ENCODE results near the gene PLEKHM3. TPM values are rescaled to one million over a fixed set of nuclear protein-coding genes. Genes with fewer than 3 reads are reported as not detected.
A peak's percentile ranks its signal among the peaks of the same experiment; 100 is the strongest.

The PLEKHM3 gene
- total and polyA plus RNA-seq, 2 of the 13 experiments (the other 11 are each of a cell fraction or from before 2014, with no cell fraction given), result 4.5 to 4.7 TPM

GRCh38 chr2:207926133-207926988 is 99.0 kb downstream of the PLEKHM3 start (continued):
- TF ChIP-seq, protein P1, sequence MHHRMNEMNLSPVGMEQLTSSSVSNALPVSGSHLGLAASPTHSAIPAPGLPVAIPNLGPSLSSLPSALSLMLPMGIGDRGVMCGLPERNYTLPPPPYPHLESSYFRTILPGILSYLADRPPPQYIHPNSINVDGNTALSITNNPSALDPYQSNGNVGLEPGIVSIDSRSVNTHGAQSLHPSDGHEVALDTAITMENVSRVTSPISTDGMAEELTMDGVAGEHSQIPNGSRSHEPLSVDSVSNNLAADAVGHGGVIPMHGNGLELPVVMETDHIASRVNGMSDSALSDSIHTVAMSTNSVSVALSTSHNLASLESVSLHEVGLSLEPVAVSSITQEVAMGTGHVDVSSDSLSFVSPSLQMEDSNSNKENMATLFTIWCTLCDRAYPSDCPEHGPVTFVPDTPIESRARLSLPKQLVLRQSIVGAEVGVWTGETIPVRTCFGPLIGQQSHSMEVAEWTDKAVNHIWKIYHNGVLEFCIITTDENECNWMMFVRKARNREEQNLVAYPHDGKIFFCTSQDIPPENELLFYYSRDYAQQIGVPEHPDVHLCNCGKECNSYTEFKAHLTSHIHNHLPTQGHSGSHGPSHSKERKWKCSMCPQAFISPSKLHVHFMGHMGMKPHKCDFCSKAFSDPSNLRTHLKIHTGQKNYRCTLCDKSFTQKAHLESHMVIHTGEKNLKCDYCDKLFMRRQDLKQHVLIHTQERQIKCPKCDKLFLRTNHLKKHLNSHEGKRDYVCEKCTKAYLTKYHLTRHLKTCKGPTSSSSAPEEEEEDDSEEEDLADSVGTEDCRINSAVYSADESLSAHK (CRISPR knock-in tag; IDR thresholded peaks at IDR 0.05; ENCODE audit: borderline replicate concordance), result no peak
- TF ChIP-seq, protein P2, sequence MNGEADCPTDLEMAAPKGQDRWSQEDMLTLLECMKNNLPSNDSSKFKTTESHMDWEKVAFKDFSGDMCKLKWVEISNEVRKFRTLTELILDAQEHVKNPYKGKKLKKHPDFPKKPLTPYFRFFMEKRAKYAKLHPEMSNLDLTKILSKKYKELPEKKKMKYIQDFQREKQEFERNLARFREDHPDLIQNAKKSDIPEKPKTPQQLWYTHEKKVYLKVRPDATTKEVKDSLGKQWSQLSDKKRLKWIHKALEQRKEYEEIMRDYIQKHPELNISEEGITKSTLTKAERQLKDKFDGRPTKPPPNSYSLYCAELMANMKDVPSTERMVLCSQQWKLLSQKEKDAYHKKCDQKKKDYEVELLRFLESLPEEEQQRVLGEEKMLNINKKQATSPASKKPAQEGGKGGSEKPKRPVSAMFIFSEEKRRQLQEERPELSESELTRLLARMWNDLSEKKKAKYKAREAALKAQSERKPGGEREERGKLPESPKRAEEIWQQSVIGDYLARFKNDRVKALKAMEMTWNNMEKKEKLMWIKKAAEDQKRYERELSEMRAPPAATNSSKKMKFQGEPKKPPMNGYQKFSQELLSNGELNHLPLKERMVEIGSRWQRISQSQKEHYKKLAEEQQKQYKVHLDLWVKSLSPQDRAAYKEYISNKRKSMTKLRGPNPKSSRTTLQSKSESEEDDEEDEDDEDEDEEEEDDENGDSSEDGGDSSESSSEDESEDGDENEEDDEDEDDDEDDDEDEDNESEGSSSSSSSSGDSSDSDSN (CRISPR knock-in tag; IDR thresholded peaks at IDR 0.05), result peak; percentile 42; the same call in 1 of the 2 replicates
- TF ChIP-seq TFAP4 (IDR thresholded peaks at IDR 0.05; ENCODE audit: borderline replicate concordance, low read depth) (peak; percentile 92), ZNF609 (CRISPR knock-in tag; IDR thresholded peaks at IDR 0.05; ENCODE audit: borderline replicate concordance) (peak; percentile 73; the same call in 1 of the 2 replicates), MXI1 (IDR thresholded peaks at IDR 0.05; ENCODE audit: borderline replicate concordance, low read depth, low read length) (peak; percentile 86; the same call in 2 of the 3 replicates), YEATS2 (CRISPR knock-in tag; IDR thresholded peaks at IDR 0.05; ENCODE audit: borderline replicate concordance) (peak; percentile 52; the same call in 1 of the 2 replicates), TFE3 (CRISPR knock-in tag; IDR thresholded peaks at IDR 0.05) (peak; percentile 72; the same call in 1 of the 2 replicates), HNRNPH1 (optimal IDR thresholded peaks at IDR 0.05; ENCODE audit: low read depth, low read length) (no peak), GATAD2A (CRISPR knock-in tag; IDR thresholded peaks at IDR 0.05) (peak; percentile 97), ZNF772 (CRISPR knock-in tag; IDR thresholded peaks at IDR 0.05) (peak; percentile 69; the same call in 1 of the 2 replicates), MYC (CRISPR knock-in tag; IDR thresholded peaks at IDR 0.05; ENCODE audit: borderline replicate concordance) (peak; percentile 41; the same call in 1 of the 2 replicates), ZNF563 (CRISPR knock-in tag; IDR thresholded peaks at IDR 0.05) (no peak), ZNF567 (CRISPR knock-in tag; IDR thresholded peaks at IDR 0.05; ENCODE audit: borderline replicate concordance) (no peak), ZSCAN21 (CRISPR knock-in tag; IDR thresholded peaks at IDR 0.05; ENCODE audit: borderline replicate concordance) (0 out of 2 replicates have a peak, but pooled peaks have one; percentile 59)
- TF ChIP-seq, protein P3, sequence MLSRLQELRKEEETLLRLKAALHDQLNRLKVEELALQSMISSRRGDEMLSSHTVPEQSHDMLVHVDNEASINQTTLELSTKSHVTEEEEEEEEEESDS (CRISPR knock-in tag; IDR thresholded peaks at IDR 0.05; ENCODE audit: borderline replicate concordance), result no peak; the same call in 1 of the 2 replicates

Measured in HepG2 (cell line).